GM23248 (cell line): ENCODE results near the gene NLK. TPM values are rescaled to one million over a fixed set of nuclear protein-coding genes. Genes with fewer than 3 reads are reported as not detected.
"Not testable (repeated sequence)": the region's sequence is repeated elsewhere in the genome, so short reads cannot be mapped to it uniquely, and the experiment has no call there.

Source experiments
- DNase-seq: peaks from one replicate; pipeline ENCODE4 v3.0.0-alpha.2; 2015
- H2AFZ ChIP-seq: fragments of 200-600 bp; sonication (generic); 2 replicates; pipeline ENCODE4 v1.6.1; 2016; ENCODE audit warnings: antibody characterized with exemption
- H3F3A ChIP-seq: fragments of 200-600 bp; sonication (generic); 2 replicates; pipeline ENCODE4 v1.6.1; 2016; ENCODE audit warnings: mild to moderate bottlenecking, antibody characterized with exemption, mixed run types; ENCODE audit not compliant: insufficient read depth
- H3K27ac ChIP-seq: fragments of 200-600 bp; sonication (generic); 2 replicates; pipeline ENCODE4 v1.5.1; 2016; ENCODE audit warnings: mild to moderate bottlenecking
- H3K27me3 ChIP-seq: fragments of 200-600 bp; sonication (generic); replicated peaks from 2 replicates; pipeline ENCODE4 v1.6.1; 2016; ENCODE audit warnings: mild to moderate bottlenecking; ENCODE audit not compliant: insufficient read depth
- H3K36me3 ChIP-seq: fragments of 200-600 bp; sonication (generic); 2 replicates; pipeline ENCODE4 v1.6.1; 2016; ENCODE audit warnings: low read depth, mild to moderate bottlenecking
- H3K4me1 ChIP-seq: fragments of 200-600 bp; sonication (generic); 2 replicates; pipeline ENCODE4 v1.6.1; 2016; ENCODE audit warnings: mild to moderate bottlenecking; ENCODE audit not compliant: insufficient read depth
- H3K4me2 ChIP-seq: fragments of 200-600 bp; sonication (generic); one replicate; pipeline ENCODE4 v1.6.1; 2016; ENCODE audit warnings: mild to moderate bottlenecking; ENCODE audit not compliant: unreplicated experiment
- H3K4me3 ChIP-seq: fragments of 200-600 bp; sonication (generic); 2 replicates; pipeline ENCODE4 v1.5.1; 2016; ENCODE audit warnings: mild to moderate bottlenecking
- H3K79me2 ChIP-seq: fragments of 200-600 bp; sonication (generic); 2 replicates; pipeline ENCODE4 v1.6.1; 2016; ENCODE audit warnings: mild to moderate bottlenecking; ENCODE audit not compliant: insufficient read depth
- H3K9ac ChIP-seq: fragments of 200-600 bp; sonication (generic); 2 replicates; pipeline ENCODE4 v1.6.1; 2016; ENCODE audit warnings: mild to moderate bottlenecking
- H3K9me2 ChIP-seq: fragments of 200-600 bp; sonication (generic); 2 replicates; pipeline ENCODE4 v1.6.1; 2016; ENCODE audit warnings: mixed run types, mild to moderate bottlenecking, moderate library complexity; ENCODE audit not compliant: insufficient read depth
- H3K9me3 ChIP-seq: fragments of 200-600 bp; sonication (generic); one replicate; pipeline ENCODE4 v1.6.1; 2017; ENCODE audit warnings: low read depth
- H4K20me1 ChIP-seq: fragments of 200-600 bp; sonication (generic); 2 replicates; pipeline ENCODE4 v1.6.0; 2016; ENCODE audit not compliant: insufficient read depth
- EZH2 ChIP-seq: fragments of 200-600 bp; sonication (generic); IDR thresholded peaks from 2 replicates; pipeline ENCODE4 v1.6.1; 2018; ENCODE audit warnings: antibody characterized with exemption, mild to moderate bottlenecking; ENCODE audit not compliant: insufficient read depth, poor library complexity, severe bottlenecking
- EZH2phosphoT487 ChIP-seq: fragments of 200-600 bp; sonication (generic); IDR thresholded peaks from 2 replicates; pipeline ENCODE4 v1.6.1; 2018; ENCODE audit warnings: antibody characterized with exemption, moderate library complexity, mild to moderate bottlenecking, low read depth; ENCODE audit not compliant: insufficient read depth
- WGBS, 2 experiments: methylation state at CpG; one replicate each; pipeline ENCODE4 v1.1.6; 2015 to 2017; ENCODE audit warnings: low lambda C conversion rate in 2 of 2, low coverage in 1 of 2; ENCODE audit errors: missing lambda C conversion rate in 2 of 2; 5-methylcytosine and 5-hydroxymethylcytosine counted together
- in situ Hi-C: fragments of 300-500 bp; cut with MboI; formaldehyde crosslinking; loops from 2 replicates; pipeline ENCODE4 v1.15.0; 2020
- polyA plus RNA-seq: library from polyadenylated mRNA; unstranded; fragments of >200 nt; fragmentation: Nextera tagmentation; extraction: Ambion mirVana; gene quantifications from 2 replicates; pipeline ENCODE4 v1.2.1, GENCODE V29; 2016
- total RNA-seq: library from RNA; depleted of rRNA; stranded (reverse); fragments of >200 nt; shearing (Covaris generic); gene quantifications from 2 replicates; pipeline ENCODE4 v1.2.3, GENCODE V29; 2014

Gene NLK
- total and polyA plus RNA-seq, 2 experiments from 2014 or later = 3.8 to 17.6 TPM

DNA sequence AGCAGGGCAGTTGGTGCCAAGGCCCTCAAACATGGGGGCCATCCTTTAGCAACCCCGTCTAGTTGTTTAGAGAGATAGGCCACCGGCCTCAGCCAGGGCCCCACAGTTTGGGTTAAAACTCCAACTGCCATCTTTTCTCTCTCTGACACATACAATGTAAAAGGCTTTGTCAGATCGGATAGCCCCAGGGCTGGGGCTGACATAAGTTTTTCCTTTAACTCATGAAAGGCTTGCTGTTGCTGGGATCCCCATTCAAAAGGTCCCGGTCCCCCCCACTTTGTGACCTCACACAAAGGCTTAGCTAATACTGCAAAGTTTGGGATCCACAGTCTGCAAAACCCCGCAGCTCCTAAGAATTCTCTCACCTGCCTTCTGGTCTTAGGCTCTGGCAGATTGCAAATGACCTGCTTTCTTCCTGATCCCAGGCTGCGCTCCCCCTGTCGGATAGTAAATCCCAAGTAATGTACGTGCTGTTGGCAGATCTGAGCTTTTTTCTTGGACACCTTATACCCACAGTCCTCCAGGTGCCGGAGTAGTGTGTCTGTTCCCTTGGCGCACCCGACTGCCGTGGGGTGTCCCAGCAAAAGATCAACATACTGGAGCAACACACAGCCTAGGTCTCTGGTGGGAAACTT lies 192.7 kb downstream of the NLK start:
- H3K4me3 ChIP-seq, H2AFZ ChIP-seq, H3K9ac ChIP-seq, H3F3A ChIP-seq, H3K4me2 ChIP-seq, H3K36me3 ChIP-seq, in situ Hi-C loops, DNase-seq, H3K27me3 ChIP-seq, H4K20me1 ChIP-seq, H3K27ac ChIP-seq, H3K79me2 ChIP-seq, H3K9me2 ChIP-seq, H3K9me3 ChIP-seq, H3K4me1 ChIP-seq: not testable (repeated sequence)
- WGBS, 2 experiments = 58 to 60% methylated on average over 12 of the region's 12 CpGs

DNA sequence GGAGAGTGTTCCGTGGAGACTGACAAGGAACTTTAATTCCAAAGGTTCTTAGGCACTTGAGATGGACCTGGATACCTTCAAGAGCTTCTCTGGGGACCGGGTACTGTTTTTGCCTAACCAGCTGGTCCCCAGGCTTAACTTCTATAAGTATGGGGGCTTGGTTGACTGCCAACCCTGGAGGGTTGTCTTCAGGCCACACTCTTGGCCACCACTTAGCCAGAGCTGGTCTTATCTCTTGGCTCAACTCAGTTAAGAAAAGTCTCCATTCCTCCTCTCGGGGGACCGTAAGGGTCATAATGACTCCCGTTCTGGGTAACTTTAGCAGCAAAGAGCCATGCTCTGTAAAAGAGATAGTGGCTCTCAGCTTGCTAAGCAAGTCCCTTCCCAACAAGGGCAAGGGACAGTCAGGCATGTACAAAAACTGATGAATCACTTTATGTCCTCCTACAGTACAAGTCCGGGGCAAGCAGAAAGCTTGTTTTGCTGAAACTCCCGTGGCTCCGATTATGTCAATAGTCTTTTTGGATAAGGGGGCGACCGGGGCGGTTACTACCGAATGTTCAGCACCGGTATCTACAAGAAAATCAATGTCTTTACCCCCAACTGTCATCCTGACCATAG lies 193.7 kb downstream of the NLK start:
- H3K36me3 ChIP-seq, H3K27ac ChIP-seq, H3K4me3 ChIP-seq, H4K20me1 ChIP-seq, H2AFZ ChIP-seq, H3K4me2 ChIP-seq, H3K9me3 ChIP-seq, H3F3A ChIP-seq, DNase-seq, H3K9ac ChIP-seq, H3K79me2 ChIP-seq, H3K27me3 ChIP-seq, in situ Hi-C loops, H3K9me2 ChIP-seq, H3K4me1 ChIP-seq: not testable (repeated sequence)
- 77 to 78% methylated on average over 13 of the region's 13 CpGs for WGBS, 2 experiments

DNA sequence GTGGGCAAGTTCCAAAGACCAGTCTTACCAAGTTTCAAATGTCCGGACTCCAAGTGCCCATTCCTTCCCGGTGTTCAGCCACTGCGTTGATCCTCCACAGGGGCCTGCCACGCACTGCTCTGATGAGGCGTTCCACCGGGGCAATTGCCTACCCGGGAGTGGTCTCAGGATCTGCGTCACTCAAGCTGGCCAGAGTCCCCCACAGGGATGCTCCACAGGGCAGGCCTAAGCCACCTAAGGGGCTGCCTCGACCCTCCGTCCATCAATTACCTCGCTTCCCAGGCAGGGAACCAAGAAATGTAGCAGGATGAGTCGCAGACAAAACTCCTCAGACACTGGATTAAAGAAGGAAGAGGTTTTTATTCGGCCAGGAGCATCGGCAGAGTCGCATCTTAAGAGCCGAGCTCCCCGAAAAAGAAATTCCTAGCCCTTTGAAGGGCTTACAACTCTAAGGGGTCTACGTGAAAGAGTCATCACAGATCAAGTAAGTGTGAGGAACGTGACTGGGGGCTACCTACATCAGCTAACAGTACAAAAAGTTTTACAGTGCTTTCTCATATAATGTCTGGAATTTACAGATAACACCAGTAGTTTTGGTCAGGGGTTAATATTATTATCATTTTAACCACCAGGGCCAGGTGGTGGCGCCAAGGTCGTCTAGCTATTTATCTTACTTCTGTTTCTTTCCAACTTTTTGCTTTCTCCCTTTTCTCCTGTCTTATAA lies 196.2 kb downstream of the NLK start:
- H2AFZ ChIP-seq, H3K9me2 ChIP-seq, H3K27ac ChIP-seq, H3K36me3 ChIP-seq, H4K20me1 ChIP-seq, H3K9me3 ChIP-seq, H3F3A ChIP-seq, H3K27me3 ChIP-seq, H3K4me2 ChIP-seq, H3K4me3 ChIP-seq, in situ Hi-C loops, H3K4me1 ChIP-seq, H3K79me2 ChIP-seq, H3K9ac ChIP-seq, DNase-seq: not testable (repeated sequence)
- WGBS, 2 experiments = 66 to 72% methylated on average over 21 of the region's 21 CpGs

DNA sequence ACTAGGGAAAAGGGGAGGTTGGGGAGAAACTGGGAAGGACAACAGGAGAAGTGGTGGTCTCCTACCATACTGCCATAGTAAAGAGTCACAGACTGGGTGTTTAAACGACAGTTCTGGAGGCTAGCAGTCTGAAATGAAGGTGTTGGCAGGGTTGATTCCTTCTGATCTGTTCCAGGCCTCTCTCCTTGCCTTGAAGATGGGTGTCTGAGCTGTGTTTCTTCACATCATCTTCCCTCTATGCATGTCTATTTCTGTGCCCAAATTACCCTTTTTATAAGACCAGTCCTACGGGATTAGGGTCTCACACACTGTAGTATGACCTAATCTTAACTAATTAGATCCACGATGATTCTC lies 196.8 kb downstream of the NLK start:
- no peaks in the 10 kb centered on the region for H3K4me1 ChIP-seq
- no peak overlapping the region for H3K4me3 ChIP-seq
- H4K20me1 ChIP-seq = no peaks in the 10 kb centered on the region
- H2AFZ ChIP-seq = no peak overlapping the region
- H3K9ac ChIP-seq = no peak overlapping the region
- no peak for TF ChIP-seq EZH2phosphoT487
- TF ChIP-seq EZH2 = no peak
- H3F3A ChIP-seq = no peaks in the 10 kb centered on the region
- no peaks in the 10 kb centered on the region for H3K27me3 ChIP-seq
- no peak overlapping the region for H3K27ac ChIP-seq
- WGBS, 2 experiments = 70 to 73% methylated on average over 3 of the region's 3 CpGs
- in situ Hi-C loops = no loop called here
- H3K4me2 ChIP-seq = no peak overlapping the region
- H3K9me3 ChIP-seq = no peaks in the 10 kb centered on the region
- no peaks in the 10 kb centered on the region for H3K79me2 ChIP-seq
- H3K36me3 ChIP-seq = no peaks in the 10 kb centered on the region
- H3K9me2 ChIP-seq = no peaks in the 10 kb centered on the region
- DNase-seq = no peak
